CD14-positive monocyte (primary cell): ENCODE results near the gene LRRC58. TPM values are rescaled to one million over a fixed set of nuclear protein-coding genes. Genes with fewer than 3 reads are reported as not detected.

ENCODE experiments used
- DNase-seq, 3 donors: peaks; one replicate each; pipeline ENCODE4 v3.0.0-alpha.2; 2011 to 2022
- H2AFZ ChIP-seq: 2 replicates; pipeline ENCODE4 v1.6.0; 2012; ENCODE audit warnings: mild to moderate bottlenecking, low read depth, low read length, inconsistent platforms; ENCODE audit not compliant: insufficient read depth, poor library complexity, severe bottlenecking
- H3K27ac ChIP-seq, 2 donors: 1 replicate in 1 of 2; 2 replicates in 1 of 2; pipeline ENCODE4 v1.5.1; 2012 to 2013; ENCODE audit warnings: low read length in 2 of 2, control low read depth in 1 of 2, inconsistent platforms in 1 of 2, low read depth in 1 of 2, mild to moderate bottlenecking in 1 of 2
- H3K27me3 ChIP-seq, 2 donors: one replicate each; pipeline versions ENCODE4 v1.6.0 to v1.6.1; 2011 to 2013; ENCODE audit warnings: low read length in 2 of 2; ENCODE audit not compliant: control insufficient read depth in 2 of 2, insufficient read depth in 2 of 2
- H3K36me3 ChIP-seq, 2 donors: replicated peaks in 1 of 2; 1 replicate in 1 of 2; 2 replicates in 1 of 2; pipeline versions ENCODE4 v1.5.1 to v1.6.1; 2012 to 2013; ENCODE audit warnings: low read length in 2 of 2, control low read depth in 1 of 2, inconsistent platforms in 1 of 2, mild to moderate bottlenecking in 1 of 2; ENCODE audit not compliant: insufficient read depth in 2 of 2, control insufficient read depth in 1 of 2
- H3K4me1 ChIP-seq, 2 donors: 1 replicate in 1 of 2; 2 replicates in 1 of 2; pipeline versions ENCODE4 v1.5.1 to v1.6.1; 2012 to 2013; ENCODE audit warnings: low read length in 2 of 2, control low read depth in 1 of 2, inconsistent platforms in 1 of 2, mild to moderate bottlenecking in 1 of 2, moderate library complexity in 1 of 2; ENCODE audit not compliant: insufficient read depth in 2 of 2, control insufficient read depth in 1 of 2
- H3K4me2 ChIP-seq: replicated peaks from 2 replicates; pipeline ENCODE3; 2012; ENCODE audit warnings: low read length, moderate library complexity, mild to moderate bottlenecking; ENCODE audit not compliant: poor library complexity, severe bottlenecking; ENCODE audit errors: extremely low read depth
- H3K4me3 ChIP-seq, 3 experiments: fragments of 200-600 bp in 1 of 3; sonication (generic) in 1 of 3; replicated peaks in 1 of 3; 1 replicate in 2 of 3; 2 replicates in 1 of 3; pipeline ENCODE4 v1.5.1; 2011 to 2013; ENCODE audit warnings: low read length in 3 of 3, mild to moderate bottlenecking in 3 of 3, control low read depth in 2 of 3, low read depth in 2 of 3, inconsistent platforms in 1 of 3, moderate library complexity in 1 of 3
- H3K79me2 ChIP-seq: 2 replicates; pipeline ENCODE4 v1.6.0; 2012; ENCODE audit warnings: mild to moderate bottlenecking, control low read depth, inconsistent platforms, low read length, moderate library complexity; ENCODE audit not compliant: insufficient read depth
- H3K9ac ChIP-seq: 2 replicates; pipeline ENCODE4 v1.6.0; 2017; ENCODE audit warnings: low read length, mild to moderate bottlenecking; ENCODE audit not compliant: insufficient read depth, poor library complexity, severe bottlenecking
- H3K9me3 ChIP-seq, 2 donors: replicated peaks in 1 of 2; 1 replicate in 1 of 2; 2 replicates in 1 of 2; pipeline versions ENCODE4 v1.5.1 to v1.6.1; 2012 to 2013; ENCODE audit warnings: low read length in 2 of 2, control low read depth in 1 of 2; ENCODE audit not compliant: control insufficient read depth in 1 of 2, insufficient read depth in 1 of 2
- H4K20me1 ChIP-seq: 2 replicates; pipeline ENCODE4 v1.6.0; 2012; ENCODE audit warnings: mild to moderate bottlenecking, low read length, control low read depth, moderate library complexity; ENCODE audit not compliant: insufficient read depth
- H3K27ac Mint-ChIP-seq, 7 donors: one replicate each; pipeline ENCODE4 v1.8.0; 2020; ENCODE audit warnings: mild to moderate bottlenecking in 7 of 7, mixed read lengths in 7 of 7, moderate library complexity in 6 of 7, inconsistent platforms in 2 of 7
- H3K27me3 Mint-ChIP-seq, 3 donors: one replicate each; pipeline ENCODE4 v1.8.0; 2021 to 2022; ENCODE audit warnings: low read depth in 3 of 3, mild to moderate bottlenecking in 3 of 3, mixed read lengths in 3 of 3, moderate library complexity in 3 of 3, inconsistent platforms in 1 of 3
- H3K36me3 Mint-ChIP-seq, 2 donors: one replicate each; pipeline ENCODE4 v1.8.0; 2020; ENCODE audit warnings: mixed read lengths in 2 of 2, inconsistent platforms in 1 of 2, mild to moderate bottlenecking in 1 of 2
- H3K4me1 Mint-ChIP-seq: one replicate; pipeline ENCODE4 v1.8.0; 2020; ENCODE audit warnings: mild to moderate bottlenecking, mixed read lengths
- H3K4me3 Mint-ChIP-seq, 2 donors: one replicate each; pipeline ENCODE4 v1.8.0; 2020; ENCODE audit warnings: mild to moderate bottlenecking in 2 of 2, mixed read lengths in 2 of 2, moderate library complexity in 1 of 2
- H3K9me3 Mint-ChIP-seq, 7 donors: one replicate each; pipeline ENCODE4 v1.8.0; 2020 to 2022; ENCODE audit warnings: mixed read lengths in 7 of 7, mild to moderate bottlenecking in 6 of 7, moderate library complexity in 6 of 7, inconsistent platforms in 2 of 7
- CTCF ChIP-seq: fragments of 200-600 bp; IDR thresholded peaks from one replicate; pipeline ENCODE4 v1.8.0; 2022; ENCODE audit warnings: antibody characterized with exemption, mild to moderate bottlenecking
- WGBS: methylation state at CpG from one replicate; pipeline ENCODE4 v1.1.5; 2013; ENCODE audit warnings: missing lambda C conversion rate; ENCODE audit not compliant: insufficient coverage; 5-methylcytosine and 5-hydroxymethylcytosine counted together
- intact Hi-C, 2 donors: fragments of 100-400 bp; cut with micrococcal nuclease; formaldehyde crosslinking; loops; one replicate each; pipeline versions ENCODE4 v1.15.0 to v1.15.1; 2023
- polyA minus RNA-seq: library from RNA; depleted of rRNA, polyadenylated mRNA; stranded (reverse); fragments of >200 nt; gene quantifications from 2 replicates; pipeline ENCODE4 v1.2.3, GENCODE V29; 2012
- polyA plus RNA-seq, 3 donors: library from polyadenylated mRNA; depleted of rRNA in 1 of 3; unstranded in 2 of 3; stranded (reverse) in 1 of 3; fragments of 300-500 nt in 2 of 3; fragments of >200 nt in 1 of 3; fragmentation: Illumina TruSeq in 2 of 3; gene quantifications; 1 replicate in 2 of 3; 2 replicates in 1 of 3; pipeline ENCODE4 v1.2.3, GENCODE V29; 2012 to 2021
- total RNA-seq, 12 experiments: library from RNA in 1 of 12; stranded (reverse) in 1 of 12; fragments of 120-200 nt in 1 of 12; gene quantifications; one replicate each; pipeline ENCODE4 v1.2.4 and lab custom pipeline; 2013 to 2026; ENCODE audit warnings: mixed read lengths in 6 of 12, inconsistent platforms in 1 of 12

LRRC58 gene
- total RNA-seq (2013): 10.9 TPM
- polyA plus RNA-seq: 10 to 100 TPM in 1 of 3 donors, 1 to 10 TPM in 2; 6.5 to 12.4 (median 8.3) TPM
- polyA minus RNA-seq: 6.8 and 8.3 TPM in 2 replicates
- 58.0 to 178 (median 82.6) reads per million in 11 experiments for total RNA-seq (lab: John Stamatoyannopoulos, UW)

DNA sequence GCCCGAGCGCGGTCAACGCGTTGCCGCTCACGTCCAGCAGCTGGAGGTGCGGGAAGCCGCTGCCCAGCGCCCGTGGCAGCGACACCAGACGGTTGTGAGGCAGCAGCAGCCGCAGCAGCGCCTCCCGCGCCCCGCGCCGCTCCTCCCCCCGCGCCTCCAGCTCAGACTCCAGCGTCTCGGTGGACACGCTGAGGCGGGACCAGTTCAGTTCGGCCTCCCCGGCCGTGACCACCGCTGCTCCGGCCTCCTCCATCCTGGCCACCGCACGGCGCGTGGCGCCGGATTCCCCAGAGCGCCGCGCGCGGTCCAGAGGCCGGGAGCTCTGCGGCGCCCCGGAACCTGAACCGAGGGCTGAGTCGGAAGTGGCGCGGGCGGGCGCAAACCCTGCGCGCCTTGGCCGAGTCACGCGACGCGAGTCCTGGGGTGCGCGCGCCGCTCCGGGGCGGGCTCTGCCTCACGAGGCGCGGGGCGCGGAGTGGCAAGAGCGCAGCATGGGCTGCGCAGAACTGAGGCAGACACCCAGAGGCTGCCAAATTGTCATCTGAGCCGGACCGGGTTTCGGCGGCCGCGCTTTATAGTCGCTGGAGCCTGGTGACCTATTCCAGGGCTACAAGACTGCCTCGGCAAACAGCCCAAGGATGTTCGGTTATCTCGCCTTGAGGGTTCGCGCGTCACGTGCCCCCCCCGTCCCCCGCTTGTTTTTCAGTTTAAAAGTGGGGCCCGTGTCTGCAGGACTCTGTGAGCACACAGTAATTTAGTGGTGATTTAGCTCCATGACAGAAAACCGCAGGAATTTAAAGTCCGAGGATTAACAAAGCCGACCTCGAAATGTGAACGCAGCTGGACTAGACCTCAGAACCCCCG lies at the start of gene LRRC58:
Gene LRRC58, minus strand, starts transcription at position 364 of the 864 bp plus-strand sequence. Its CDS starts 111 bp downstream, at position 253.
- Mint-ChIP-seq H3K9me3 (peaks cover 0 to 2% (median 0%) of the 10 kb centered on the region in 7 donors), H3K4me1 (peaks cover 51% of the 10 kb centered on the region), H3K27me3 (peaks cover 0 to 2% (median 0%) of the 10 kb centered on the region in 3 donors), H3K27ac (peak within 1 kb of the TSS; percentile 75 to 93 (median 89)), H3K4me3 (peak within 1 kb of the TSS; percentile 95), H3K36me3 (peaks cover 0 to 15% of the 10 kb centered on the region in 2 donors)
- H3K27ac ChIP-seq: peak within 1 kb of the TSS; percentile 67 to 89
- peak within 1 kb of the TSS; percentile 84 for H3K4me2 ChIP-seq
- H3K4me3 ChIP-seq: peak within 1 kb of the TSS; percentile 78 to 95 (median 88)
- H3K27me3 ChIP-seq: no peaks in the 10 kb centered on the region
- H3K36me3 ChIP-seq: peaks cover 0 to 20% of the 10 kb centered on the region in 2 donors
- peak within 1 kb of the TSS; percentile 90 for H3K9ac ChIP-seq
- H4K20me1 ChIP-seq: peaks cover 30% of the 10 kb centered on the region
- peak within 1 kb of the TSS; percentile 99 for H2AFZ ChIP-seq
- no peaks in the 10 kb centered on the region for H3K9me3 ChIP-seq
- H3K4me1 ChIP-seq: peaks cover 20 to 31% of the 10 kb centered on the region in 2 donors
- peak; percentile 85 to 89 (median 87) for DNase-seq
- intact Hi-C loops: loop anchor here in 1 of 2 donors (10.0 kb wide), 1 partner anchor 396 kb away; the partner anchor contains the start of genes GTF2E1 and RABL3
- no peak for TF ChIP-seq CTCF
- H3K79me2 ChIP-seq: peaks cover 56% of the 10 kb centered on the region
- under 1% methylated on average over 95 of the region's 95 CpGs for WGBS

GRCh38 chr3:120396469-120396868 lies 47.3 kb upstream of the LRRC58 start:
- Histone ChIP-seq H3K9me3 (no peaks in the 10 kb centered on the region), H2AFZ (no peak overlapping the region), H3K36me3 (no peaks in the 10 kb centered on the region), H3K4me3 (no peak overlapping the region), H3K79me2 (no peaks in the 10 kb centered on the region), H3K9ac (no peak overlapping the region), H3K4me2 (no peak overlapping the region), H3K4me1 (no peaks in the 10 kb centered on the region), H3K27me3 (no peaks in the 10 kb centered on the region), H4K20me1 (no peaks in the 10 kb centered on the region), H3K27ac (no peak overlapping the region)
- no peak for DNase-seq
- H3K4me1 Mint-ChIP-seq: peaks cover 8% of the 10 kb centered on the region
- 71% methylated on average over 8 of the region's 8 CpGs for WGBS
- no peak overlapping the region for H3K27ac Mint-ChIP-seq
- no peak for TF ChIP-seq CTCF
- no peak overlapping the region for H3K4me3 Mint-ChIP-seq
- H3K36me3 Mint-ChIP-seq: no peaks in the 10 kb centered on the region
- intact Hi-C loops: no loop called here
- H3K9me3 Mint-ChIP-seq: no peaks in the 10 kb centered on the region
- H3K27me3 Mint-ChIP-seq: no peaks in the 10 kb centered on the region
